CD4-positive, alpha-beta T cell treated with Interleukin-2 at 100 ng/mL for 4 hours (primary cell): Measurements from ENCODE around the gene PRPS1L1.

ENCODE experiments used
- DNase-seq: peaks from one replicate; pipeline ENCODE4 v3.0.0-alpha.2; 2020; ENCODE audit warnings: low spot score

PRPS1L1 gene

DNA sequence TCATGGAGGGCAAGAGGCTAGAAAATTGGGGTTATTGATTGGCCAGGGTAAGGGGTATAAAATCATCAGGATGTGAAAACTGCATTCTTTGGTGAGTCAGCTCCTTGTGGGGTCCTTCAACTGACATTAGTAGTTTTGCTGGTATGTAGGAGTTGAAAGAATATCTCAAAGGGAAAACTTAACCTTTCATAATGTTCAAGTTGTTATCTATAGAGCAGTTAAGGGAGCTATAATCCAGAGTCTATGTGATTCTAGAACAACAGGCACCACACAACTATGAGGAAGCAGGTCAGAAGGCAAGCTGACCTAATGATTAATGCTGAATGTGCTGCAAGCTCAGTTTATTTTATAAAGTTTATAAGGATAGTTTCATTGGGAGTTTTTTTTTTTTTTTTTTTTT lies 13.7 kb downstream of the PRPS1L1 start:
- DNase-seq, result no peak

DNA sequence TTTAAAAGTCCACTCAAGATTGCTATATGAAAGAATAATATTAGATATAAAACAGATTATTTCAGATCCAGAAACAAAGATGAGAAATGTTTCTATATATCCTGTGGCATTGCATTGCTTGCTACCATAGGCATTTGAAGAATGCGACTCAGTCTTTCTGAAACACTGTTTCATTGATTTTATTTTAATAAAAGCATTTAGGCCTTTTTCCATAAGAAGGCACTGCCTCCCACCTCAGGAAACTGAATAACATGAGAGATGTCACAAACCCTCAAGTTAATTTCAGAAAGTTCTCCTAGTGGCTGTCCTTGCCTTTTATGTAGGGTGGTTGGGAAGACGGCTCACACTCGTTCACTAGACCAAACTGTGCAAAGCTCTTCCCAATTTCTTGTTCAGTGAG lies 23.3 kb downstream of the PRPS1L1 start:
- no peak for DNase-seq

DNA sequence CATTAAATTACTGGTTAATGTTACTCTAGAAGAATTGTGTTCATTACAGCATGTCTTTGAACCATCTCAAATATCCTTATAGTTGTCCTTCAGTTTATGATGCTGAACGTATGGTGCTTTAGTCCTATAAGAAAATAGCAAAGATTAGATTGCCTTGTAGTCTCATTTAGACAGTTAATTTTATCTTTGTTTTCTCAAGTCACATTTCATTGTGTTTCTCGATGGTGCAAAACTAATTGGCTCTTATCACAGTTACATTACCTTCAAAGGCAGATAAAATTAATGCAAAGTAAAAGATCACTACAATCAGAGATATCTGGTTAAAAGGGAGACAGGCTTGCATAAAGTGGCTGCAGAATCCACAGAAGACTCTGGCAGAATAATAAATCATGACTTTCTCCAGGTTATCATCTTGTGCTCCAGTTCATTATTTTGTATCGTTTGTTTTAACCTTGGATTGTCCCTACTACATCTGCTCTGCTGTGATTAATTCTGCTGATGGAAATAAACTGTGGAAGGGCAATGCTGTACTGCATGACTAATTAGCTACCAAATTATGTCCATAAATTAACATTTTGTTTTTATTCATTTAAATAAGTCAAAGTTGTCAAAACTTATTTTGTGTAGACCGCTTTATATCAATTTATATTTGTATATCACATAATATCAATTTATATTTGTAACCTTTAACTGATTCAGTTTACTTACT lies 24.2 kb downstream of the PRPS1L1 start:
- no peak for DNase-seq

DNA sequence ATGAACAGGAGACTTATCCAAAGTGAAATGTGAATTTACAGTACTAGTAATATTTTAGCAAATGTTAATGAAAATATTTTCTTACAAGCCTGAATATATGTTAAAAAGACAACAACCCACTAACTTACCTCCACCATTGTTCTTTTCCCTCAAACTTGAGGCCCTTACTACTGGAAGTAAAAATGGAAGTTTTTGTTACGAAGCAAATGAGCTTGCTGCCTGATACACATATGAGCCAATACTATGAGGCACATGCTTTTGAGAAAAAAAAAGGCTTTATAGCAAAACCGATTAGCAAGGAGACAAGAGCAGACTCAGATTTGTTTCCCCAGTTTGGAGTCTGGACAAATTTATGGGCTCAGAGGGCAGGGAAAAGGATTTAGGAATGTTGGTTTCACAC lies 29.0 kb downstream of the PRPS1L1 start:
- DNase-seq, result no peak

DNA sequence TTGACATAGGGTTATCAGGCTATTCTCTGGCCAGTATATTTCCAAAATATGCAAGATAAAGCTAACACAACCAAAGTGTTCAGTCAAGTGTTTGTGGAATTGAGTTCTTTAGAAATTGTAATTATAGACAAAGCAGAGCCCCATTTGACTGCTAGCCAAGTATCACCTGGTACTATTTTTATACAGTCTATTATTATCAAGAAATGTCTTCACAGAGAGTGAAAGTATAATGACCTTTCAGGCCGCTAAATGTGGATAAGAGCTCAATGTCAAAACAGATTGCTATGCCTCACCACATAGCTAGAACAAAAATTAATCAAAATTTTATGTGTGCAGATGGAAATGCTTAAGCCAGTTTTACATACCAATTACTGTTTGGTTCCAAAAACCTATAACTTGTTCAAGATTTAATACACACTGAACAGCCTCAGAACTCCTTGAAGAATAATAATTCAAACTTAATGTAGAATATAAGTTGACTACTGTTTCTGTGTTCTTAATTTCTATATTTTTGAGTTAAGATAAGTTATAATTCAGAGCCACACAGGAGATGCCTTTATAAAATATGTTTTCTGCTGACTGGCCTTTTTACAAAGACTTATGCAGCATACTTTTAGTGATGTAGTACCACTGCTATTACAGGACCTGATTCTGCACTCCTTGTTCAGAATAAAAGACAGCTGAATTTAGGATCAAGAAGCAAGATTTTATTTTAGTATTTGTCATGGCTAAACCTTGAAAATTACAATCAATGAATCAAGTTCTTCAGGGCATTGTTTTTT lies 31.0 kb downstream of the PRPS1L1 start:
- DNase-seq, result no peak

DNA sequence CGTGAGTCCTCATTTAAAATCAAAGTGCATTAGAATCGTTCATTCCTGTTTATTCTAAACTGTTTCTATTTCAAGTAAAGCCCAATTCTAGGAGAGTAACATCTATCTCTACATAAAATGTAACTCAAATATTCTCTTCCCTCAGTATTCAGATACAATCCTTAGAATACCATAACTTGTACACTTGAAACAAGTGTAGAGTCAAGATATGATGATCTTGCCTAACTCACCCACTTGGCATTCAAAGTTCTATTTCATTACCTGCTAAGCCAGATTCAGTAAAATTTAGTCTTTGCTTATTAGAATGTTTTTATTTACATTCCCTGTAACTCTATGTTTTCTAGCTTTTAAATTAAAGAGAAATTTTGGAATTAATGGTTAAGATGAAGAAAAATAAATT lies 31.6 kb downstream of the PRPS1L1 start:
- DNase-seq, result no peak

DNA sequence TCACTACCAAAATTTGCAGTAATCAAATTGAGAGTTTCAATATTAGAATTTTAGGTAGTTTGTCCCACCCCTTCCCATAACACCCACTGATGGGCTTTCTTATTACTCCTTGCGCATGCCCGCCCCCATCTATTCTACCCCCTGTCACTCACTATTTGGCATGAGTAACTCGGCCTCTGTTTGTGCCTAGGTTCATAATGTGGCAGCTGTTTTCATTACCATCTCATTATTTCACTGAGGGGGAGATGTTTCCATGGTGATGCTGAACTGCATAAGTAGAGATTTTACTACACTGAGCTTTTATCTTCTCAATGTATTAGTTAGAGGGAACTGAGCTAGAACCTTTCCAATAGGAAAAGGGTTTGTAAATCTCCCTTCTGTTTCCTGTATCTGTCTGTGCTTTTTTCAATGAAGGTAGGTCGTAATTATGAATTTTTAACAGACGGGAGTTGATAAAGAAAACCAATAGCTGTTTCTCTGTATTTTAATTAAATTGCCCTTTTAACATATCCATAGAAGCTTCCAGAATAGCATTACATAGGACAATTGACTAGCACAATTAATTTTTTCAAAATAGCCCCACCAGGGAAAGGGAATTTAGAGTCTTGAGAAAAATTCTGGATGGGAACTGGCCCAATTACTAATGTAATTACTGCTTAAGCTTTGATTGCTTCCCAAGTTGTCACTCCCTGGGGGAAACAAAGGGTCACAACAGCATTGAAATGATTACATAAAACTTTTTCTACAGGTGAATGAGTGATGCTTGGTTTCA lies 33.4 kb downstream of the PRPS1L1 start:
- DNase-seq, result no peak

DNA sequence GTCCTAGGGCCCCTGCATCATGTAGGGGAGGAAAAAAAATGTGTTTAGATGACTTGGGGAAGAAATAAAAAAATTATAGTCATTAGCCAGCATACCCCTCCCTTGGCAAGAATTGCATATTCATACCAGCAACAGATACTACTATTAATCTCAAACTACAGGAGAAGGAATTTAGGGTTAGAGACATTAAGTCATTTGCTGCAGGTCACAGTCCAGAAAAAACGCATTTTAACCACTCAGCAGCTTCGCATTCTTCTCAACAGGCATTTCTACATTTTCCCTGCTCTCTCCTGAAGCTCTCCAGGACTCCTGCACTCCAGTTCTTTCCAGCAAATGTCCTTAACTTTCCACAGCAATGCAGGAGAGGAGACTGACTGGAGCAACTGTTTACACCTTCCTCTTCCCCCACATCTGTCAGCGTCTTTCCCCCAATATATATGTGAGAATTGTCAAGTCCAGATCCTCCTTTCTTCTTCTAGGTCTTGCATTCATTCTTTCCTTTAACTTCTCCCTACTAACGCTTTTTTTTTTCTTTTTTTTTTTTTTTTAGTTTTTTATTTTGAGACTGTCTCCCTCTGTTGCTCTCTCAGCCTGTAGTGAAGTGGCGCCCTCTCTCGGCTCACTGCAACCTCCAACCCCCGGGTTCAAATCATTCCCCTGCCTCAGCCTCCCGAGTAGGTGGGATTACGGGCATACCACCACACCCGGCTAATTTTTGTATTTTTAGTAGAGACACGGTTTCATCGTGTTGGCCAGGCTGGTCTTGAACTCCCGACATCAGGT lies 35.6 kb downstream of the PRPS1L1 start:
- DNase-seq, result no peak

DNA sequence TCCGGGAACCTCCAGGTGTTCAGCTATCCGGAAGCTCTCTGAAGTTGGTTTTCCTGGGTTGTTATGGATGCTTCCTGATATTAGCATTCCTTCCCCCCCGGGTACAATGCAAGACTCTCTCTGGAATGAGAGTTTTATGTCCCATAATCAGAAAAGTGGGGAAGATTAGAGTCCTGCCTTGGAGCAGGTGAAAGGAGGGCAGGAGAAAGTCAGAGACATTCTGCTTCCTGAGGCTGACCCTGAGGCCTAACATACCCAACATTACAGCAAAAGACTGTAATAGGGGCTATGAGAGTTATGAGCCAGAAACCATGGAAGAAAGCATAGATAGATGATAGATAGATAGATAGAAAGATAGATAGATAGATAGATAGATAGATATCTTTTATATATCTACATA lies 36.9 kb downstream of the PRPS1L1 start:
- DNase-seq, result no peak

DNA sequence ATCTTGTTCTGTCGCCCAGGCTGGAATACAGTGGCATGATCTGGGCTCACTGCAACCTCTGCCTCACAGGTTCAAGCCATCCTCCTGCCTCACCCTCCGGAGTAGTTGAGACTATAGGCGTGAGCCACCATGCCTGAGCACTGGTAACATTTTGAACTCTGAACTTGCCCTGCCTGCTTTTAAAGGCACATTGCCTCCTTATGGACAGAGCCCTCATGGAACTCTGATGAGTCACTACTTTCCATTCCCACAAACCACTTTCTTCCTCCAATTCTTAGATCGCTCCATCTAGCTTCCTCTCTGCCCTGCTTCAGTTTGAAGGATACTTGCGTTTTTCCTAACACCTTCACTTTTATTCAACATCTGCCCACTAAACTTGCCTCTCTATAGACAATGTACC lies 38.1 kb downstream of the PRPS1L1 start:
- DNase-seq, result no peak

DNA sequence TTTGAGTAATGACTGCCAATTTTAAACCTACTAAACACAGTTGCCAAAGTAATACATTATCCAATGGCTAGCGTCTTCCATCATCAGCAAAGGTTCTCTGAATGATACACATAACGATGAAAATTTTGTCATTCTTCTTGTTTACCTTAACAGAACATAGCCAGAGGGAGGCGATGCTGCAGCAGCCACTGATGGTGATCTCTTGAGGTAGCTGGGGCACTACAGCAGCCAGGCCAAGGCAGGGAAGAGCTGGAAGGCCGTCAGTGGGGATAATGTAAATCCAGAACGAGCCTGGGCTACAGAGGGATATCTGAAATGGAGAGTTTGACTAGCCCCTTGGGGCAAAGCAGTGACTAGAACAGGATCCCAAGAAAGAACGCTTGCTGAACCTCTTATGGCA lies 38.8 kb downstream of the PRPS1L1 start:
- DNase-seq, result no peak

DNA sequence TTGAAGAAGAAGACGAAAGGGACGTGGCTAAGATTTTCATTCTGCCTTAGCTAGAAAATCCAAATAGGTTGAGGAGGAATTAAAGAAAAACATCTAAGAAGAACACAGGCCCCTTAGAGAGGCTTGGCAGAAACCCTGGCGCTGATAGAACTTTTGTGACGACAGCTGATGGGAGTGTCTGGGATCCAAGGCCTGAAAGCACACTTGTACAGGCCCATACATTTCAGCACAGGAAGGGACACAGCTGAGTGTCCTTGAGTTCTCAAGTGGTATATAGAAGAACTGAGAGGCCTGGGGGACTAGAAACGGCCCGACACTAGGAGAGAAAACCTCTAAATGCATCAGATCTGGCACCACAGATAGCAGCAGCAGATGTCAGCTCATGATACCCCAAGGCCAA lies 39.5 kb downstream of the PRPS1L1 start:
- no peak for DNase-seq

DNA sequence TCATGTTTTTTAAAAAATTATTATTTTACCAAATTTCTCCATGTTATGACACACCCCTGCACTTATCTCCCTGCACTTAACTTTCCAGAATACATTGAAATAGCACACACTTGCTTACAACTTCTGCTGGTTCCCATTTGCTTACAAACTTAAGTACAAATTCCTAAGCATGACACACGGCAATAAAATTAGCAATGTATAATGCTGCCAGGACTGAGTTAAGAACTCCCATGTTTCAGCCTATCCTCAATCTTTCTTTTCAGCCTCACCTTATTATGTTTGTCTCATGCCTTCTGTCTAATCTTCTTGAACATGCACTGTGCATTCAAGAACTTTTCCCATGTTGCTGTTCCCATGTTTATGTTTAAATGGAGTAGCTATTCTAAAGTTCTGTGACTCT lies 40.8 kb downstream of the PRPS1L1 start:
- DNase-seq, result no peak

DNA sequence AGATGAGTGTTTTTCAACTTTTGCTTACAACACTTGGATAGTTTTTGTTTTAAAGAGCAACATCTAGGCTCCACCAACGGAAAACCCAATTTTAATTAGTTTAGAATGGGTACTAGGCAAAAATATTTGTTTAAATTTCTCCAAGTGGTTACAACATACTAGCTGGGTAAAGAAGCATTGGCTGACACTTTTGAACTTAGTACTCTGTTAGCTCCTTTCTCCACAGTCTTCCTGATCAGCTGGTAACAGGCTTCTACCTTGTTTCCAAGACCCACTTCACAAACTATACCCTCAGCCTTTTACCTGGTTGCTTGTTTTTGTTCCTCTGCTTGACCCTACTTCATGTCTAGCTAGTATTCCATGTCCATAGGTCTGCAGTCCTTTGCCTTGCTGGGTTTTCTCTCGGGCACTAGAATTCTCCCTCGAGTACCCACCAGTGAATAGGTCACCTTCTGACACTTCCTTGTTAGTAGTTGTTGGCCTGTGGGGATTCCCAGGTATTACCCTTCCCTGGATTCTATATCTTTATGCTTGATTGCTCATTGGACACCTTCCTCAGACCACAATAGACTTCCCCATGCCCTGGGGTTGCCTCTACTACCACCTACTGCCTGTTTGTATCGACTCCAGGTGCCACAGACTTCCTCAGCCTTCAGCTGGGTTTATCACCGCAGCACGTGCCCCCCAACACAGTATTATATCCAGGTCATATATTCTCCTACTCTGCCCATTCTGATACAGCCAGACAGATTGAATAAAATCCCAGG lies 42.0 kb downstream of the PRPS1L1 start:
- DNase-seq, result no peak

DNA sequence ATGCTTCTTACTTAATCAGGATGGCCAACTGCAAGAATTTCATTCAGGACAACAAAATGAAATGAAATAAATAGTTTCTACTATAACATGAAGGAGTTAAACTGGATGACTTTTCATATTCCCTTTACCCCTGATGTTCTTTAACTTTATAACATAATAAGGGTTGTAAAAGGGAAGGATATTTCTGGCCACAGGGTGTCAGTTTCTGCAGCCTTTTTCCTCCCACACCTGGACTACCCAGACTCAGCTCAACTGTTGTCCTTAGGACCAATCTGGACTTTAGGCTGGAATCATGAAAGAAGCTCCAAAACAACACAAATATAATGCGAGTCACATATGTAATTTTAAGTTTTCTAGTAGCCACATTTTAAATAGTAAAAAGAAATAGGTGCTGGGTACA lies 43.4 kb downstream of the PRPS1L1 start:
- no peak for DNase-seq

DNA sequence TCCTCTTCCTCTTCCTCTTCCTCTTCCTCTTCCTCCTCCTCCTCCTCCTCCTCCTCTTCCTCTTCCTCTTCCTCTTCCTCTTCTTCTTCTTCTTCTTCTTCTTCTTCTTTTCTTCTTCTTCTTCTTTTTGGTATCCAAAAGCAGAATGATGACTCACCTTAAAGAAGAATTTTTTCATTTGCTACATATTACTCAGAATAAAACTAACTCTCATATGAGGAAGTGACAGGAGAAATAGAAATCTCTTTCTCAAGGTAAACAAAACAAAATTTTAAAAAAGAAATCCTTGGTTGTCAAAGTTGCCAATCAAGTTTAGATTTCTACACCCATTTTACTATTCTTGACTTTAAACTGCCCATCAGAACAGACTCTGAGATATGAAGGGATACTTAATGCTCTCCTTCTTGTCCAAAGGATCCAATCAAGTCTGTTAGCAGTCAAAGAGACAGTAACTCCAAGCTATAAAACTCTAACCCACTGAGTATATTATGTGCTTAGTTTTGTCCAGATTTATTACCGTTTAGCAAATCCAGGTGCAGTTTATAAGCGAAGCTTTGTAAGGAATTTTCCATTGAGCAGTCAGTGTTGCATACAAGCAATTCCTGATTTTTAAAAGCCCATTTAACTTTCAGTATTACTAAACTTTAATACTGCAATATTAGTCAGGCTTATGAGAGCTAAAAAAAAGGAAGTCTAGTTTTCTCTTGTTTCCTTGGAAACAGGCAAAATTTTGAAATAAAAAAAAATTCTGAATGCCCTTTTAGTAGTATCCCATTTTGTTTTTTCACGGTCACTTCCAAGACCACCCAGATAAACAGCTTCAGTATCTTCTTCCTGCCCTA lies 44.2 kb downstream of the PRPS1L1 start:
- no peak for DNase-seq

DNA sequence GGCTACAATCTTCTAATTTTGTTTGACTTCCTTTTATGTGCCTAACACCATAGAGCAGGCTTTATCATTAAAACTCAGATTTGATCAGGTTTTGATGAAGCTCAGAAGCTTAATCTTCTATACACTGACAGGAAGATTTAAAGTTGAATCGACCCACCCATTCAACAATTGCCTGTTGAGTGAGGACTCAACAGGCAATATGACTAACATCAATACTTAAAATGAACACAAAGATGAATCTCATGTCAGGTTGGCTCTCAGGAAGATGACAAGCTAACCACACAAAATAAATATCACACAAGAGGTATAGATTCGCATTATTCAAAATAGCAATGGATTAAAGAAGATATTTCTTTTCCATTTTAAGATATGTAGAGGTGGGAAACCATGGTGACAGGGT lies 50.7 kb downstream of the PRPS1L1 start:
- DNase-seq, result no peak
